Measurements from ENCODE around the gene WNT5B.

DNA sequence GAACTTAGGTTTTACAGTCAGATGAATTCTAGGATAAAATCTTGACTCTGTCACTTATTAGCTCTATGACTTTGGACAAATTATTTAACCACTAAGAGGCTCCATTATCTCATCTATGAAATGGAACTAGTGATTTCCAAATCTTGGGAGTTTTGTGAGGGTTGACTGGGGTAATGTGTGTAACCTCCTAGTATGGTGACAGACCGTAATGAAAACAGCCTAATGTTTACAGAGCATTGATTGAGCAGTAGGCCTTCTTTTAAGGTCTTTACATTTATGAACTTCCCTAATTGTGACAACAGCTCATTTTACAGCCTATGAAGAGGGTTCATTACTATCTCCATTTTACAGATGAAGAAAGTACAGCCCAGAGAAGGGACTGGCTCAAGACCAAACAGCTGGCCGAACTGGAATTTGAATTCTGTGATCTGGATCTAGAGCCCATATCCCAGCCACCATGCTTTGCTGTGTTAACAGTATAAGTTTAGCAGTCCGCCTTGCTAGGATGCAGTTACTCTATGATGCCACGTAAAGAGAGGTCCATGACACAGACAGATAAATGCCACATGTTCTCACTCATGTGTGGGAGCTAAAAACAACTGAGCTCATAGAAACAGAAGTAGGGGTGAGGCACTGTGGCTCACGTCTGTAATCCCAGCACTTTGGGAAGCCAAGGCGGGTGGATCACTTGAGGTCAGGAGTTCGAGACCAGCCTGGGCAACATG lies 25.6 kb upstream of the WNT5B start:
- TF ChIP-seq ZNF318 (IDR thresholded peaks at IDR 0.05; ENCODE audit: borderline replicate concordance in 1 of 2, low read depth in 1 of 2), result no peak
- no peak for TF ChIP-seq POLR2A (conservative IDR thresholded peaks at IDR 0.05)
- no peak for TF ChIP-seq ZNF143 (CRISPR knock-in tag; IDR thresholded peaks at IDR 0.05)
- TF ChIP-seq ZFX (CRISPR knock-in tag; IDR thresholded peaks at IDR 0.05), result no peak
- TF ChIP-seq ZFP30 (CRISPR knock-in tag; IDR thresholded peaks at IDR 0.05; ENCODE audit: borderline replicate concordance), result no peak
- no peak for TF ChIP-seq CEBPB (tag; IDR thresholded peaks at IDR 0.05)
- TF ChIP-seq MAZ (CRISPR knock-in tag; conservative IDR thresholded peaks at IDR 0.05 in 1 of 2, IDR thresholded peaks at IDR 0.05 in 1 of 2), result no peak
- no peak for TF ChIP-seq ZBTB7A (IDR thresholded peaks at IDR 0.05; ENCODE audit: borderline replicate concordance, control insufficient read depth, low read depth, low read length)
- TF ChIP-seq RCOR1 (IDR thresholded peaks at IDR 0.05; ENCODE audit: borderline replicate concordance in 1 of 2, low read depth in 2 of 2, low read length in 2 of 2), result no peak
- TF ChIP-seq POLR2AphosphoS5 (IDR thresholded peaks at IDR 0.05; ENCODE audit: control insufficient read depth, insufficient read depth, low read depth, low read length), result no peak
- no peak for TF ChIP-seq ZNF77 (CRISPR knock-in tag; IDR thresholded peaks at IDR 0.05)
- no peak for TF ChIP-seq HCFC1 (IDR thresholded peaks at IDR 0.05; ENCODE audit: low read depth, low read length)
- TF ChIP-seq REST (IDR thresholded peaks at IDR 0.05; ENCODE audit: borderline replicate concordance), result no peak
- TF ChIP-seq REST (CRISPR knock-in tag; IDR thresholded peaks at IDR 0.05; ENCODE audit: low read depth), result no peak

All from K562 (cell line).